Fibroblast of peridontal ligament (primary cell): Measurements from ENCODE around the gene NRN1L.
A peak's percentile ranks its signal among the peaks of the same experiment; 100 is the strongest.

Source experiments
- DNase-seq: peaks from one replicate; pipeline ENCODE4 v3.0.0-alpha.2; 2010; ENCODE audit errors: extremely low read depth

The NRN1L gene

GRCh38 chr16:67917140-67917851 lies 32.6 kb downstream of the NRN1L start:
- DNase-seq: peak; percentile 50

- peak; percentile 54 for DNase-seq
Measured at GRCh38 chr16:67917852-67918236, 33.2 kb downstream of the NRN1L start.

GRCh38 chr16:67919622-67920221 lies 35.0 kb downstream of the NRN1L start:
- no peak for DNase-seq

GRCh38 chr16:67922221-67922620 lies 37.5 kb downstream of the NRN1L start:
- DNase-seq: no peak

GRCh38 chr16:67922740-67923139 lies 38.1 kb downstream of the NRN1L start:
- DNase-seq: no peak

- DNase-seq: no peak
Measured at GRCh38 chr16:67923414-67924116, 38.9 kb downstream of the NRN1L start.

GRCh38 chr16:67924140-67924906 lies 39.6 kb downstream of the NRN1L start:
- DNase-seq: no peak

- peak; percentile 61 for DNase-seq
Measured at GRCh38 chr16:67926181-67926750, 41.6 kb downstream of the NRN1L start.

- DNase-seq: no peak
Measured at GRCh38 chr16:67927131-67927941, 42.7 kb downstream of the NRN1L start.

GRCh38 chr16:67928147-67928546 lies 43.5 kb downstream of the NRN1L start:
- no peak for DNase-seq

GRCh38 chr16:67928561-67929364 lies 44.1 kb downstream of the NRN1L start:
- DNase-seq: peak; percentile 51

GRCh38 chr16:67930191-67930590 lies 45.5 kb downstream of the NRN1L start:
- DNase-seq: no peak

- DNase-seq: no peak
Measured at GRCh38 chr16:67930678-67931211, 46.1 kb downstream of the NRN1L start.

GRCh38 chr16:67931712-67932461 lies 47.2 kb downstream of the NRN1L start, which contains the start of gene CTRL:
TSS of gene CTRL (minus strand) at chr16:67931862. CDS start at chr16:67931852, 10 bp downstream.
- no peak for DNase-seq

GRCh38 chr16:67932462-67932840 lies 47.8 kb downstream of the NRN1L start:
- DNase-seq: no peak

- DNase-seq: no peak
Measured at GRCh38 chr16:67933805-67934204, 49.1 kb downstream of the NRN1L start.

GRCh38 chr16:67934306-67935100 lies 49.8 kb downstream of the NRN1L start:
- no peak for DNase-seq

- no peak for DNase-seq
Measured at GRCh38 chr16:67935101-67935401, 50.4 kb downstream of the NRN1L start.
